Hepatocyte (in vitro differentiated cells): Measurements from ENCODE around the gene CDC14B. TPM values are rescaled to one million over a fixed set of nuclear protein-coding genes. Genes with fewer than 3 reads are reported as not detected.

Experiments
- DNase-seq: peaks from one replicate; pipeline ENCODE4 v3.0.0-alpha.2; 2016; ENCODE audit warnings: low spot score
- H2AFZ ChIP-seq: fragments of 200-600 bp; sonication (generic); 2 replicates; pipeline ENCODE4 v1.6.0; 2016; ENCODE audit warnings: antibody characterized with exemption, mild to moderate bottlenecking
- H3K27ac ChIP-seq: fragments of 200-600 bp; sonication (generic); 2 replicates; pipeline ENCODE4 v1.5.1; 2016; ENCODE audit warnings: mild to moderate bottlenecking
- H3K27me3 ChIP-seq: fragments of 200-600 bp; sonication (generic); 2 replicates; pipeline ENCODE4 v1.6.1; 2016
- H3K36me3 ChIP-seq: fragments of 200-600 bp; sonication (generic); replicated peaks from 2 replicates; pipeline ENCODE4 v1.5.1; 2016; ENCODE audit warnings: low read depth; ENCODE audit not compliant: insufficient read depth
- H3K4me1 ChIP-seq: fragments of 200-600 bp; sonication (generic); 2 replicates; pipeline ENCODE4 v1.5.1; 2016; ENCODE audit warnings: mild to moderate bottlenecking, moderate library complexity; ENCODE audit not compliant: insufficient read depth
- H3K4me2 ChIP-seq: fragments of 200-600 bp; sonication (generic); 2 replicates; pipeline ENCODE4 v1.6.0; 2016
- H3K4me3 ChIP-seq: fragments of 200-600 bp; sonication (generic); 2 replicates; pipeline ENCODE4 v1.5.1; 2016; ENCODE audit warnings: mild to moderate bottlenecking
- H3K79me2 ChIP-seq: fragments of 200-600 bp; sonication (generic); 2 replicates; pipeline ENCODE4 v1.6.0; 2017; ENCODE audit warnings: mild to moderate bottlenecking
- H3K9me2 ChIP-seq: fragments of 200-600 bp; sonication (generic); replicated peaks from 2 replicates; pipeline ENCODE4 v1.6.0; 2017; ENCODE audit warnings: mild to moderate bottlenecking; ENCODE audit not compliant: insufficient read depth
- H3K9me3 ChIP-seq: fragments of 200-600 bp; sonication (generic); 2 replicates; pipeline ENCODE4 v1.5.1; 2016; ENCODE audit warnings: low read depth, mild to moderate bottlenecking
- H4K20me1 ChIP-seq: fragments of 200-600 bp; sonication (generic); 2 replicates; pipeline ENCODE4 v1.6.0; 2016; ENCODE audit warnings: mild to moderate bottlenecking; ENCODE audit not compliant: insufficient read depth, poor library complexity, severe bottlenecking
- EZH2 ChIP-seq: fragments of 200-600 bp; sonication (generic); IDR thresholded peaks from 2 replicates; pipeline ENCODE4 v1.6.1; 2016; ENCODE audit warnings: antibody characterized with exemption, mild to moderate bottlenecking, borderline replicate concordance
- EZH2phosphoT487 ChIP-seq: fragments of 200-600 bp; sonication (generic); IDR thresholded peaks from one replicate; pipeline ENCODE4 v1.6.1; 2018; ENCODE audit warnings: antibody characterized with exemption, mild to moderate bottlenecking, low read depth, moderate library complexity; ENCODE audit not compliant: unreplicated experiment, severe bottlenecking
- WGBS: methylation state at CpG from one replicate; pipeline ENCODE4 v1.1.6; 2016; ENCODE audit warnings: low lambda C conversion rate; ENCODE audit errors: missing lambda C conversion rate; 5-methylcytosine and 5-hydroxymethylcytosine counted together
- polyA plus RNA-seq: library from polyadenylated mRNA; unstranded; fragments of >200 nt; fragmentation: Nextera tagmentation; extraction: Ambion mirVana; gene quantifications from 2 replicates; pipeline ENCODE4 v1.2.1, GENCODE V29; 2016
- total RNA-seq: library from RNA; depleted of rRNA; stranded (reverse); fragments of >200 nt; gene quantifications from 2 replicates; pipeline ENCODE4 v1.2.3, GENCODE V29; 2014
- TF ChIP-seq, protein P1 (sequence below): fragments of 200-600 bp; sonication (generic); IDR thresholded peaks from 2 replicates; pipeline ENCODE4 v1.5.1; 2016; ENCODE audit warnings: antibody characterized with exemption, mild to moderate bottlenecking; ENCODE audit not compliant: poor library complexity

The CDC14B gene
- total and polyA plus RNA-seq, 2 experiments from 2014 or later: 15.1 to 33.4 TPM

DNA sequence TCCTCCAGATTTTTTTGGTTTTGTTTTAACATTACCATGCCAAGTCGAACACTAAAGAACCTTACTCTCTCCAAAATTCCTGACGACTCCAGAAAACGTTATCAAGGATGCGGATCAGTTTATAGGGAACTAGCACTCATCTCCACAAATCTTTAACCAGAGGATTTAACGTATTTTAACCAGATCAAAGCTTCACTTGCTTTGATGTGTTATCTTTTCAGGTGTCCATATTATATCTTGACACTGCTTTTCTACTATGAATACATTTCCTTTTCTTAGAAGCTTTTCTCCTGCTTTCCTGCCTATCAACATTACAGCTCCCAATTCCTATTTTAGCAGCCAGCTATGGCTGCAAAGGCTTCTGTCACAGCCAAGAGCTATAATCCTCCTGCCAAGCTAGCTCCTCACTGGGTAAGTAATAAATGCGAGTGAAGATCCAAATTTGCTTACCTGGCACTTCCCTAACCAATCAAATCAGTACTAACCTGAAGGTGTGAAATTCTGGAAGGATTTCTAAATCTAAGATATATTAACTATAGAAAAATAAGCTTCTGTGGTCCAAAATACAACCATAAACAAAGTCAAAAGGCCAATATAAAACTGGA is 60.2 kb downstream of the CDC14B start:
- WGBS: 43% methylated on average over 6 of the region's 6 CpGs
- Histone ChIP-seq H3K9me2 (no peaks in the 10 kb centered on the region), H2AFZ (no peak overlapping the region), H3K27ac (peak overlapping the region; percentile 6), H3K27me3 (no peaks in the 10 kb centered on the region), H3K4me1 (no peaks in the 10 kb centered on the region), H3K4me2 (peak overlapping the region; percentile 28), H3K4me3 (no peak overlapping the region), H3K9me3 (no peaks in the 10 kb centered on the region), H3K79me2 (peaks cover 9% of the 10 kb centered on the region), H3K36me3 (no peaks in the 10 kb centered on the region), H4K20me1 (no peaks in the 10 kb centered on the region)
- no peak for DNase-seq
- no peak for TF ChIP-seq EZH2
- TF ChIP-seq EZH2phosphoT487: no peak
- TF ChIP-seq, protein P1, sequence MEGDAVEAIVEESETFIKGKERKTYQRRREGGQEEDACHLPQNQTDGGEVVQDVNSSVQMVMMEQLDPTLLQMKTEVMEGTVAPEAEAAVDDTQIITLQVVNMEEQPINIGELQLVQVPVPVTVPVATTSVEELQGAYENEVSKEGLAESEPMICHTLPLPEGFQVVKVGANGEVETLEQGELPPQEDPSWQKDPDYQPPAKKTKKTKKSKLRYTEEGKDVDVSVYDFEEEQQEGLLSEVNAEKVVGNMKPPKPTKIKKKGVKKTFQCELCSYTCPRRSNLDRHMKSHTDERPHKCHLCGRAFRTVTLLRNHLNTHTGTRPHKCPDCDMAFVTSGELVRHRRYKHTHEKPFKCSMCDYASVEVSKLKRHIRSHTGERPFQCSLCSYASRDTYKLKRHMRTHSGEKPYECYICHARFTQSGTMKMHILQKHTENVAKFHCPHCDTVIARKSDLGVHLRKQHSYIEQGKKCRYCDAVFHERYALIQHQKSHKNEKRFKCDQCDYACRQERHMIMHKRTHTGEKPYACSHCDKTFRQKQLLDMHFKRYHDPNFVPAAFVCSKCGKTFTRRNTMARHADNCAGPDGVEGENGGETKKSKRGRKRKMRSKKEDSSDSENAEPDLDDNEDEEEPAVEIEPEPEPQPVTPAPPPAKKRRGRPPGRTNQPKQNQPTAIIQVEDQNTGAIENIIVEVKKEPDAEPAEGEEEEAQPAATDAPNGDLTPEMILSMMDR: no peak

DNA sequence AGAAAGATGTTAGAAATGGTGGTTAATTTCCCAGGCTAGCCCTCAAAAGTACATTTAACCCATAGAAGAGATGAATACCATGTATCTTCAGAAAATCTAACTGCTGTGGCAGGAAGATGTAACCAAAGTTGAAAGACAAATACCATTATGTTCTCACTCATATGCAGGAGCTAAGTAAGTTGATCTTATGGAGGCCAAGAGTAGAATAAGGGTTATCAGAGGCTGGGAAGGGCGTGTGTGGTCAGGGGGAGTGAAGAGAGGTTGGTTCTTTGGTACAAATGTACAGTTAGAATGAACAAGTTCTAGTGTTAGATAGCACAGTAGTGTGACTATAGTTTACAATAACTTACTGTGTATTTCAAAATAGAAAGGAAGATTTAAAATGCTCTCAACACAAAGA is 61.7 kb downstream of the CDC14B start:
- TF ChIP-seq, protein P1: no peak
- no peak for TF ChIP-seq EZH2
- TF ChIP-seq EZH2phosphoT487: no peak
- Histone ChIP-seq H3K9me3 (no peaks in the 10 kb centered on the region), H3K4me1 (no peaks in the 10 kb centered on the region), H3K9me2 (no peaks in the 10 kb centered on the region), H4K20me1 (no peaks in the 10 kb centered on the region), H3K27me3 (no peaks in the 10 kb centered on the region), H3K36me3 (no peaks in the 10 kb centered on the region), H3K4me2 (no peak overlapping the region), H3K27ac (no peak overlapping the region), H3K4me3 (no peak overlapping the region), H3K79me2 (peaks cover 3% of the 10 kb centered on the region), H2AFZ (no peak overlapping the region)
- DNase-seq: no peak
- 85% methylated on average over 1 of the region's 1 CpG for WGBS

DNA sequence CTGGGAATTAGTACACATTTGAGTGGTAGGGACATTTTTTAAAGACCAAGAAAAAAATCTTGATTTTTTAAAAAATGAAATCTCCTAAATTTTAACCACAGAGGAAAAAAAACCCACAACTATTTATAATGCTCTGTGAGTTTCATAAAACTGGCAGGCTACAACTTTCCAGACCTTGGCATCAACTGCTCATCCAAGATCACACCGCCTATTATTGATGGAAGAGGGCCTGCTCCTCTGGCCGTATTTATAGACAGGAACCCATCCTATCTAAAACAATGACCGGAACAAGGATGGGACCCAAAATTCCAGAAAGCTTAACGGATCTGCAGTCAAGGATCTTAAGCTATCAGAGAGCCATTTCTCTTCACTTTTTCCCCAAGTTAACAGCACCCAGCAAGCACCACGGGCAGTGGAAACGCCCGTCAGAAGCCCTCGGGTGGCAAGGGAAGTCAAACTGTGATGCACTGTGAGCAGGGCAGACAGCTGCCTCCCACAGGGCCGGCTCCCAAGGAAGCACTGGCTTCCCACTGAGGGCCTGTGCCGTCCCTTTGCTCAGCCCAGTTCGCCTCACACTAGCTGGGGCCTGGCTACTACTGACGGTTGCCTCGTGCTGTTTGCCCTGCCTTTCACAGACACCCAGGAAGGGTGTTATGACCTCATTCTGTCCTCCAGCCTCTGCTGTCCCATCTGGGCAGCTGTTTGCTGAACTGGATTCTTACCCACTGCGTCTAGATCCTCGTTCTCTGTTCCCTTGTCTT is 62.8 kb downstream of the CDC14B start:
- Histone ChIP-seq H3K27ac (no peak overlapping the region), H3K27me3 (no peaks in the 10 kb centered on the region)
- WGBS: 89% methylated on average over 15 of the region's 15 CpGs

More for the DNA sequence above, 62.8 kb downstream of the CDC14B start:
- no peak overlapping the region for H2AFZ ChIP-seq
- DNase-seq: no peak
- H3K4me2 ChIP-seq: no peak overlapping the region
- H4K20me1 ChIP-seq: no peaks in the 10 kb centered on the region
- TF ChIP-seq EZH2 (no peak), EZH2phosphoT487 (no peak)
- TF ChIP-seq, protein P1: no peak
- no peaks in the 10 kb centered on the region for H3K9me2 ChIP-seq
- H3K36me3 ChIP-seq: no peaks in the 10 kb centered on the region
- H3K9me3 ChIP-seq: no peaks in the 10 kb centered on the region
- H3K4me3 ChIP-seq: no peak overlapping the region
- H3K4me1 ChIP-seq: no peaks in the 10 kb centered on the region
- H3K79me2 ChIP-seq: no peaks in the 10 kb centered on the region
